Sigmoid colon (tissue), 7 donors: Measurements from ENCODE around the gene MZF1. TPM values are rescaled to one million over a fixed set of nuclear protein-coding genes. Genes with fewer than 3 reads are reported as not detected.
A peak's percentile ranks its signal among the peaks of the same experiment; 100 is the strongest.
"Not testable (repeated sequence)": the region's sequence is repeated elsewhere in the genome, so short reads cannot be mapped to it uniquely, and the experiment has no call there.

Source experiments
- DNase-seq: peaks from one replicate; pipeline ENCODE4 v3.0.0-alpha.2; 2019
- H3K27ac ChIP-seq, 4 donors: fragments of 200-600 bp; sonication (generic); one replicate each; pipeline ENCODE4 v1.5.1; 2016 to 2019; ENCODE audit warnings: mild to moderate bottlenecking in 1 of 4
- H3K27me3 ChIP-seq, 3 donors: fragments of 200-600 bp; sonication (generic); one replicate each; pipeline ENCODE4 v1.5.1; 2019; ENCODE audit warnings: mild to moderate bottlenecking in 1 of 3
- H3K36me3 ChIP-seq, 4 donors: fragments of 200-600 bp; sonication (generic); one replicate each; pipeline ENCODE4 v1.5.1; 2016 to 2019
- H3K4me1 ChIP-seq, 4 donors: fragments of 200-600 bp; sonication (generic); one replicate each; pipeline ENCODE4 v1.5.1; 2017 to 2019
- H3K4me3 ChIP-seq, 4 donors: fragments of 200-600 bp; sonication (generic); one replicate each; pipeline ENCODE4 v1.5.1; 2017 to 2019; ENCODE audit warnings: mild to moderate bottlenecking in 2 of 4, moderate library complexity in 1 of 4
- H3K9me3 ChIP-seq, 4 donors: fragments of 200-600 bp in 3 of 4; sonication (generic) in 3 of 4; one replicate each; pipeline versions ENCODE4 v1.5.1 to v1.6.1; 2013 to 2019
- CTCF ChIP-seq, 4 experiments: fragments of 450-650 bp in 3 of 4; fragments of 200-600 bp in 1 of 4; IDR thresholded peaks; one replicate each; pipeline ENCODE4 v1.5.1; 2016 to 2019; ENCODE audit warnings: antibody characterized with exemption in 4 of 4, mild to moderate bottlenecking in 3 of 4, moderate library complexity in 2 of 4
- EP300 ChIP-seq, 4 donors: sonication (generic); formaldehyde crosslinking; IDR thresholded peaks; one replicate each; pipeline ENCODE4 v1.6.1; 2017; ENCODE audit warnings: antibody characterized with exemption in 4 of 4
- POLR2A ChIP-seq, 2 donors: fragments of 450-650 bp; IDR thresholded peaks; one replicate each; pipeline ENCODE4 v1.6.1; 2016; ENCODE audit warnings: antibody characterized with exemption in 2 of 2, mild to moderate bottlenecking in 2 of 2, moderate library complexity in 2 of 2
- POLR2AphosphoS5 ChIP-seq, 4 donors: sonication (generic); formaldehyde crosslinking; IDR thresholded peaks; one replicate each; pipeline ENCODE4 v1.6.1; 2017; ENCODE audit warnings: antibody characterized with exemption in 4 of 4
- WGBS, 2 donors: extraction: QIAGEN DNeasy Blood & Tissue Kit; methylation state at CpG; one replicate each; pipeline ENCODE4 v1.1.7; 2013; 5-methylcytosine and 5-hydroxymethylcytosine counted together
- intact Hi-C: fragments of 100-400 bp; cut with DNase I; formaldehyde crosslinking; loops from one replicate; pipeline ENCODE4 v1.15.1; 2023
- polyA plus RNA-seq, 3 donors: library from polyadenylated mRNA; stranded (reverse); fragments of 200-250 nt; gene quantifications; one replicate each; pipeline ENCODE4 v1.2.3, GENCODE V29; 2013
- total RNA-seq, 4 donors: library from RNA; depleted of rRNA; stranded (reverse); fragments of >200 nt; gene quantifications; one replicate each; pipeline ENCODE4 v1.1.0, GENCODE V29; 2016
- donor health status: healthy with polysubstance abuse.
- donor health status: Bipolar disorder and iron deficiency.
- donor health status: healthy.

The MZF1 gene
- total and polyA plus RNA-seq, 7 donors = 5.8 to 31.5 (median 14.5) TPM

DNA sequence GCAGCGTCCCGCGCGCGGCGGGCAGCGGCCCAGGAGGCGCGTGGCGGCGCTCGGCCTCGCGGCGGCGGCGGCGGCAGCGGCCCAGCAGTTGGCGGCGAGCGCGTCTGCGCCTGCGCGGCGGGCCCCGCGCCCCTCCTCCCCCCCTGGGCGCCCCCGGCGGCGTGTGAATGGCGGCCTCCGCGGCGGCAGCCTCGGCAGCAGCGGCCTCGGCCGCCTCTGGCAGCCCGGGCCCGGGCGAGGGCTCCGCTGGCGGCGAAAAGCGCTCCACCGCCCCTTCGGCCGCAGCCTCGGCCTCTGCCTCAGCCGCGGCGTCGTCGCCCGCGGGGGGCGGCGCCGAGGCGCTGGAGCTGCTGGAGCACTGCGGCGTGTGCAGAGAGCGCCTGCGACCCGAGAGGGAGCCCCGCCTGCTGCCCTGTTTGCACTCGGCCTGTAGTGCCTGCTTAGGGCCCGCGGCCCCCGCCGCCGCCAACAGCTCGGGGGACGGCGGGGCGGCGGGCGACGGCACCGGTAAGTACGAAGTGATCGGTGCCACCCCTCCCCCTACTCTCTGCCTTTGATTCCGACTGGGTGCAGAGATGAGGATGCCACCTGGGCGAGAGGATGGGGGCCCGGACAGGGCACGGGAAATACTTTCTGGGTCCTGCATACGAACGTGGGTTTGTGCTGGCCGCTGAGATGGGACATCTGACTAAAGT, 28.4 kb downstream of the MZF1 start:
- peak overlapping the region; percentile 86 to 98 (median 97) for H3K27ac ChIP-seq
- H3K36me3 ChIP-seq = peaks cover 18 to 35% (median 29%) of the 10 kb centered on the region in 4 donors
- no peaks in the 10 kb centered on the region for H3K9me3 ChIP-seq
- H3K4me3 ChIP-seq = peak overlapping the region; percentile 74 to 98 (median 97)
- peak; percentile 69 for DNase-seq
- TF ChIP-seq POLR2A (IDR thresholded peaks at IDR 0.05) = no peak
- no peak for TF ChIP-seq POLR2AphosphoS5 (IDR thresholded peaks at IDR 0.05)
- TF ChIP-seq CTCF (IDR thresholded peaks at IDR 0.05) = no peak
- TF ChIP-seq EP300 (IDR thresholded peaks at IDR 0.05) = no peak
- 0 to 1% methylated on average over 92 of the region's 92 CpGs for WGBS, 2 donors
- peaks cover 0 to 1% (median 0%) of the 10 kb centered on the region in 3 donors for H3K27me3 ChIP-seq
- intact Hi-C loops = loop anchor here (1.0 to 2.0 kb wide), 2 partner anchors 11 to 28 kb away; partner anchors contain the start of genes CHMP2A and MZF1
- peaks cover 0 to 34% (median 26%) of the 10 kb centered on the region in 4 donors for H3K4me1 ChIP-seq

GRCh38 chr19:58543826-58544590, 29.1 kb downstream of the MZF1 start, which contains the start of gene TRIM28:
Gene TRIM28 (plus strand): TSS chr19:58544064. CDS start chr19:58544758, 694 bp downstream.
- H3K27me3 ChIP-seq = peaks cover 0 to 8% (median 0%) of the 10 kb centered on the region in 3 donors
- H3K36me3 ChIP-seq = peaks cover 11 to 27% (median 22%) of the 10 kb centered on the region in 4 donors
- intact Hi-C loops = loop anchor here (1.0 to 2.0 kb wide), 3 partner anchors 11 to 29 kb away; partner anchors contain the start of genes CHMP2A and MZF1
- H3K4me3 ChIP-seq = peak within 1 kb of the TSS; percentile 74 to 98 (median 97)
- peak within 1 kb of the TSS; percentile 86 to 98 (median 97) for H3K27ac ChIP-seq
- H3K9me3 ChIP-seq = no peaks in the 10 kb centered on the region
- H3K4me1 ChIP-seq = peaks cover 0 to 34% (median 26%) of the 10 kb centered on the region in 4 donors
- DNase-seq = peak; percentile 99
- 0 to 1% methylated on average over 73 of the region's 73 CpGs for WGBS, 2 donors
- peak in 1 of 4 experiments; percentile 15 for TF ChIP-seq CTCF (IDR thresholded peaks at IDR 0.05)
- peak; percentile 94 to 98 for TF ChIP-seq POLR2A (IDR thresholded peaks at IDR 0.05)
- peak in 1 of 4 donors; percentile 69 for TF ChIP-seq EP300 (IDR thresholded peaks at IDR 0.05)
- TF ChIP-seq POLR2AphosphoS5 (IDR thresholded peaks at IDR 0.05) = peak; percentile 99

DNA sequence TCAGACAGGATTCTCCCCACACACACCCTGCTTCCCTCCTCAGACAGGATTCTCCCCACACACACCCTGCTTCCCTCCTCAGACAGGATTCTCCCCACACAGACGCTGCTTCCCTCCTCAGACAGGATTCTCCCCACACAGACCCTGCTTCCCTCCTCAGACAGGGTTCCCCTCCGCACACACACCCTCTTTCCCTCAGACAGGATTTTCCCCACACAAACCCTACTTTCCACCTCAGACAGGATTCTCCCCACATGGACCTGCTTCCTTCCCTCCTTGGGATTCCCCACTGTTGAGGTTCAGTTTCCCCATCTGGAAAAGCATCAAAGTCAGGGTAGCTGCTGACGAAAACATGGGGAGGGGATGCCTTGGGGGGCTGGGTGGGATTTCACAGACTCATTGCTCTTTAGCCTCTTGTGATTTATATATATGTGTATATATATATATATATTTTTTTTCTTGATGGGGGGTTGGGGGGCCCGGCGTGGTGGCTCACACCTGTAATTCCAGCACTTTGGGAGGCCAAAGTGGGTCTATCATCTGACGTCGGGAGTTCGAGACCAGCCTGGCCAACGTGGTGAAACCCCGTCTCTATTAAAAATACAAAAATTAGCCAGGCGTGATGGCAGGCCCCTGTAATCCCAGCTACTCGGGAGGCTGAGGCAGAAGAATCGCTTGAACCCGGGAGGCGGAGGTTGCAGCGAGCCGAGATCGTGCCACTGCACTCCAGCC, 30.3 kb downstream of the MZF1 start:
- H3K4me1 ChIP-seq = peaks cover 0 to 42% (median 32%) of the 10 kb centered on the region in 4 donors
- H3K36me3 ChIP-seq = peaks cover 0 to 15% (median 10%) of the 10 kb centered on the region in 4 donors
- peak overlapping the region; percentile 86 to 98 (median 97) for H3K27ac ChIP-seq
- not testable (repeated sequence) for H3K9me3 ChIP-seq
- intact Hi-C loops = loop anchor here (1.0 kb wide), 1 partner anchor 23 kb away; no protein-coding TSS in a partner anchor
- 77 to 84% methylated on average over 18 of the region's 18 CpGs for WGBS, 2 donors
- peak overlapping the region; percentile 41 to 98 (median 97) for H3K4me3 ChIP-seq
- peak; percentile 62 for DNase-seq
- peaks cover 8 to 20% (median 10%) of the 10 kb centered on the region in 3 donors for H3K27me3 ChIP-seq

GRCh38 chr19:58539169-58539559, 34.0 kb downstream of the MZF1 start:
- Histone ChIP-seq H3K4me1 (peaks cover 0 to 17% (median 10%) of the 10 kb centered on the region in 4 donors), H3K27me3 (peaks cover 8 to 33% (median 21%) of the 10 kb centered on the region in 3 donors)
- H3K9me3 ChIP-seq, DNase-seq, H3K36me3 ChIP-seq, H3K4me3 ChIP-seq, intact Hi-C loops, H3K27ac ChIP-seq: not testable (repeated sequence)
